Activated CD4-positive, alpha-beta T cell treated with anti-CD3 and anti-CD28 coated beads for 48 hours (primary cell): ENCODE results near the gene JARID2.

Source experiments
- DNase-seq: peaks from one replicate; pipeline ENCODE4 v3.0.0-alpha.2; 2020

The JARID2 gene

GRCh38 chr6:15382712-15383111 is 136.8 kb downstream of the JARID2 start:
- no peak for DNase-seq

GRCh38 chr6:15384901-15385300 is 139.0 kb downstream of the JARID2 start:
- no peak for DNase-seq

- DNase-seq, result no peak
Measured at GRCh38 chr6:15385521-15385920, 139.7 kb downstream of the JARID2 start.

GRCh38 chr6:15386110-15386755 is 140.4 kb downstream of the JARID2 start:
- no peak for DNase-seq

- no peak for DNase-seq
Measured at GRCh38 chr6:15386756-15387112, 140.9 kb downstream of the JARID2 start.

GRCh38 chr6:15387118-15387517 is 141.2 kb downstream of the JARID2 start:
- DNase-seq, result peak; percentile 29

- DNase-seq, result no peak
Measured at GRCh38 chr6:15389084-15389764, 143.4 kb downstream of the JARID2 start.

- no peak for DNase-seq
Measured at GRCh38 chr6:15389765-15390723, 144.2 kb downstream of the JARID2 start.

- no peak for DNase-seq
Measured at GRCh38 chr6:15391500-15391899, 145.6 kb downstream of the JARID2 start.

- no peak for DNase-seq
Measured at GRCh38 chr6:15392182-15392581, 146.3 kb downstream of the JARID2 start.

GRCh38 chr6:15393605-15394004 is 147.7 kb downstream of the JARID2 start:
- no peak for DNase-seq

- no peak for DNase-seq
Measured at GRCh38 chr6:15395087-15395486, 149.2 kb downstream of the JARID2 start.

- no peak for DNase-seq
Measured at GRCh38 chr6:15396808-15397207, 150.9 kb downstream of the JARID2 start.

GRCh38 chr6:15398633-15399275 is 152.9 kb downstream of the JARID2 start:
- DNase-seq, result no peak

- DNase-seq, result no peak
Measured at GRCh38 chr6:15399641-15400470, 154.0 kb downstream of the JARID2 start.

GRCh38 chr6:15400572-15401004 is 154.7 kb downstream of the JARID2 start:
- DNase-seq, result peak; percentile 51

- DNase-seq, result no peak
Measured at GRCh38 chr6:15401120-15401519, 155.3 kb downstream of the JARID2 start.

GRCh38 chr6:15401769-15402250 is 155.9 kb downstream of the JARID2 start:
- DNase-seq, result no peak

GRCh38 chr6:15402406-15403045 is 156.7 kb downstream of the JARID2 start:
- DNase-seq, result no peak

- DNase-seq, result no peak
Measured at GRCh38 chr6:15403094-15403755, 157.4 kb downstream of the JARID2 start.

GRCh38 chr6:15404685-15404980 is 158.8 kb downstream of the JARID2 start:
- no peak for DNase-seq
